ENCODE results near the gene USP49.

USP49 gene

GRCh38 chr6:41740366-41741162 is 154.6 kb downstream of the USP49 start:
- Histone ChIP-seq H3K27ac (ENCODE audit: low read length) (no peak overlapping the region), H3K36me3 (ENCODE audit: insufficient read depth, low read length) (no peaks in the 10 kb centered on the region), H3K79me2 (ENCODE audit: insufficient read depth, low read length) (no peaks in the 10 kb centered on the region), H3K27me3 (ENCODE audit: insufficient read depth, low read length, poor library complexity) (no peaks in the 10 kb centered on the region), H3K4me3 (ENCODE audit: low read depth in 1 of 2, low read length in 2 of 2) (no peak overlapping the region), H4K20me1 (ENCODE audit: insufficient read depth, low read length) (no peaks in the 10 kb centered on the region), H3K4me2 (ENCODE audit: insufficient read depth, low read length) (no peak overlapping the region), H3K9me3 (ENCODE audit: insufficient read depth, low read length, severe bottlenecking) (no peaks in the 10 kb centered on the region), H3K9ac (ENCODE audit: low read depth, low read length) (no peak overlapping the region), H3K4me1 (ENCODE audit: insufficient read depth, low read length) (peaks cover 7% of the 10 kb centered on the region), H2AFZ (ENCODE audit: low read depth, low read length) (no peak overlapping the region)
- DNase-seq (no peak), ATAC-seq (ENCODE audit: insufficient read depth, low read depth) (no peak)
- TF ChIP-seq EZH2 (IDR thresholded peaks at IDR 0.05; ENCODE audit: borderline replicate concordance, low read depth, low read length, severe bottlenecking): no peak
- TF ChIP-seq CTCF (IDR thresholded peaks at IDR 0.05; ENCODE audit: borderline replicate concordance, extremely low read depth, low read length, poor library complexity, severe bottlenecking): no peak

Measured in DND-41 (cell line).